ENCODE results near the gene SNX17. TPM values are rescaled to one million over a fixed set of nuclear protein-coding genes. Genes with fewer than 3 reads are reported as not detected.

Gene SNX17
- total and polyA plus RNA-seq, 2 of the 13 experiments (the other 11 are each of a cell fraction or from before 2014, with no cell fraction given) = 75.0 to 109 TPM

DNA sequence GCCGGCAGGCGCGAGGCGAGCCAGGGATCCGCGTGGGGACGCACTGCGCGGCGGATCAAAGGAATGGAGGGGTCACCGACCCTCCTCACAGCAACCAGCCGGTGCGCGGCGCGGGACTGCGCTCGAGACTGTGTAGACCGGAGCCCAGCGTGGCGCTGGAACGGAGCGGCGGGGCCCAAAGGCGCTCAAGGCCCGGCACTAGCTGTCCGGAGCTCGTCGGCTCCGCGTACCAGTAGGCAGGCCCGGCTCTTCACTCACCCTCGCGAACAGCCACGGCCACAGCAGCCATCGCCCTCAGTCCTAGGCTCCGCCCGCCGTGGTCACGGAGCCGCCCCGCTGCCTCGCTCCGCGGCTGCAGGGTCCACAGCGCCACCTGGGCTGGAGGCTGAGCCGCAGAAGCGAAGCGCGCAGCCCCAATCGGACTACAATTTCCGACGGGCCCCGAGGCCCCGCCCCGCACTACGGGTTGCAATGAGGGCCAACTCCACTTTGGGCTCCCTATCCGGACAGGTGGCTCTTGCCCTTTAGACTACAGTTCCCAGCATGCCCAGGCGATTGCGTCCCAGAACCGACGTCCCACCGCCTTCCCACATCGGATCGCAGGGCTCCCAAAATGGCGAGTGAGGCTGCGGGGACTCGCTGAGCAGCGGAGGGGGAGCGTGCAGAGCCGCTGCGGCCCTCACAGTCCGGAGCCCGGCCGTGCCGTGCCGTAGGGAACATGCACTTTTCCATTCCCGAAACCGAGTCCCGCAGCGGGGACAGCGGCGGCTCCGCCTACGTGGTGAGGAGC lies at the start of gene SNX17, which contains the start of gene EIF2B4 (continued):
- TF ChIP-seq ZNF770 (CRISPR knock-in tag; IDR thresholded peaks at IDR 0.05) (peak; percentile 92), ZNF83 (CRISPR knock-in tag; IDR thresholded peaks at IDR 0.05; ENCODE audit: borderline replicate concordance) (peak; percentile 63; the same call in 1 of the 2 replicates), ZNF331 (CRISPR knock-in tag; IDR thresholded peaks at IDR 0.05) (peak; percentile 97), EED (CRISPR knock-in tag; IDR thresholded peaks at IDR 0.05) (peak; percentile 8; the same call in 1 of the 2 replicates), KLF11 (CRISPR knock-in tag; IDR thresholded peaks at IDR 0.05) (peak; percentile 86), ZNF234 (CRISPR knock-in tag; conservative IDR thresholded peaks at IDR 0.05) (no peak; the same call in 1 of the 2 replicates), RORA (CRISPR knock-in tag; IDR thresholded peaks at IDR 0.05) (no peak), ZNF367 (CRISPR knock-in tag; IDR thresholded peaks at IDR 0.05; ENCODE audit: borderline replicate concordance) (peak; percentile 95; the same call in 1 of the 2 replicates), NFKB2 (CRISPR knock-in tag; IDR thresholded peaks at IDR 0.05; ENCODE audit: borderline replicate concordance) (peak; percentile 88; the same call in 1 of the 2 replicates), ZNF205 (CRISPR knock-in tag; IDR thresholded peaks at IDR 0.05) (peak; percentile 45), HOXD1 (CRISPR knock-in tag; IDR thresholded peaks at IDR 0.05) (peak; percentile 90; the same call in 1 of the 2 replicates), ZBTB44 (CRISPR knock-in tag; IDR thresholded peaks at IDR 0.05) (peak; percentile 65; the same call in 1 of the 2 replicates), ZNF709 (CRISPR knock-in tag; IDR thresholded peaks at IDR 0.05) (peak; percentile 90), ZIK1 (CRISPR knock-in tag; IDR thresholded peaks at IDR 0.05; ENCODE audit: borderline replicate concordance, low read depth) (peak; percentile 78), ZEB1 (IDR thresholded peaks at IDR 0.05; ENCODE audit: insufficient replicate concordance, low read depth) (peak; percentile 66), PAWR (CRISPR knock-in tag; IDR thresholded peaks at IDR 0.05; ENCODE audit: borderline replicate concordance) (no peak), HMG20B (CRISPR knock-in tag; conservative IDR thresholded peaks at IDR 0.05) (peak; percentile 12; the same call in 1 of the 2 replicates), MAF1 (CRISPR knock-in tag; IDR thresholded peaks at IDR 0.05; ENCODE audit: borderline replicate concordance) (peak; percentile 98), FIP1L1 (IDR thresholded peaks at IDR 0.05; ENCODE audit: borderline replicate concordance, insufficient read depth, low read depth, low read length) (peak; percentile 88; the same call in 1 of the 2 replicates), GABPB1 (CRISPR knock-in tag; IDR thresholded peaks at IDR 0.05) (peak; percentile 95), NFRKB (IDR thresholded peaks at IDR 0.05) (peak; percentile 61), NR2F1 (CRISPR knock-in tag; IDR thresholded peaks at IDR 0.05) (peak; percentile 40 to 93), HINFP (CRISPR knock-in tag; IDR thresholded peaks at IDR 0.05; ENCODE audit: low read depth) (peak; percentile 89; the same call in 1 of the 2 replicates)
- TF ChIP-seq, protein P1, sequence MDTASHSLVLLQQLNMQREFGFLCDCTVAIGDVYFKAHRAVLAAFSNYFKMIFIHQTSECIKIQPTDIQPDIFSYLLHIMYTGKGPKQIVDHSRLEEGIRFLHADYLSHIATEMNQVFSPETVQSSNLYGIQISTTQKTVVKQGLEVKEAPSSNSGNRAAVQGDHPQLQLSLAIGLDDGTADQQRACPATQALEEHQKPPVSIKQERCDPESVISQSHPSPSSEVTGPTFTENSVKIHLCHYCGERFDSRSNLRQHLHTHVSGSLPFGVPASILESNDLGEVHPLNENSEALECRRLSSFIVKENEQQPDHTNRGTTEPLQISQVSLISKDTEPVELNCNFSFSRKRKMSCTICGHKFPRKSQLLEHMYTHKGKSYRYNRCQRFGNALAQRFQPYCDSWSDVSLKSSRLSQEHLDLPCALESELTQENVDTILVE (CRISPR knock-in tag; IDR thresholded peaks at IDR 0.05) = peak; percentile 87; the same call in 1 of the 2 replicates

Measured in HepG2 (cell line).